Suppressor macrophage treated with lipopolysaccharide for 1 hour (primary cell): ENCODE measurements around the gene OR5M3.

ENCODE experiments used
- DNase-seq, 3 donors: peaks; one replicate each; pipeline ENCODE4 v3.0.0-alpha.2; 2020 to 2022

Gene OR5M3

GRCh38 chr11:56473252-56473651, at the start of gene OR5M3:
OR5M3 (minus strand) TSS chr11:56473352; CDS start chr11:56470497, 2,855 bp downstream.
- no peak for DNase-seq

GRCh38 chr11:56522008-56522407, 48.9 kb upstream of the OR5M3 start:
- DNase-seq, result no peak

- DNase-seq, result no peak
Observed at GRCh38 chr11:56513280-56513679, 40.1 kb upstream of the OR5M3 start.

GRCh38 chr11:56509439-56509838, 36.3 kb upstream of the OR5M3 start:
- DNase-seq, result no peak

GRCh38 chr11:56497010-56497409, 23.9 kb upstream of the OR5M3 start:
- no peak for DNase-seq

- DNase-seq, result no peak
Observed at GRCh38 chr11:56495117-56495516, 22.0 kb upstream of the OR5M3 start.

GRCh38 chr11:56491270-56491669, 18.1 kb upstream of the OR5M3 start, which contains the start of gene OR5M8:
OR5M8 (minus strand) TSS chr11:56491370; CDS start chr11:56491370, 0 bp downstream.
- DNase-seq, result no peak

GRCh38 chr11:56486801-56487200, 13.6 kb upstream of the OR5M3 start:
- no peak for DNase-seq

- no peak for DNase-seq
Observed at GRCh38 chr11:56474729-56475235, 1.6 kb upstream of the OR5M3 start.

- DNase-seq, result no peak
Observed at GRCh38 chr11:56457076-56457475, 16.1 kb downstream of the OR5M3 start.

GRCh38 chr11:56453521-56453920, 19.6 kb downstream of the OR5M3 start:
- DNase-seq, result no peak
